Gastroesophageal sphincter (tissue), 3 donors: Measurements from ENCODE around the gene KCNF1.

ENCODE experiments used
- CTCF ChIP-seq, 4 experiments: fragments of 200-600 bp in 2 of 4; fragments of 450-650 bp in 2 of 4; sonication (generic) in 1 of 4; IDR thresholded peaks; one replicate each; pipeline ENCODE4 v1.5.1; 2017 to 2019; ENCODE audit warnings: antibody characterized with exemption in 4 of 4, mild to moderate bottlenecking in 2 of 4, moderate library complexity in 2 of 4
- POLR2A ChIP-seq, 2 donors: fragments of 450-650 bp; IDR thresholded peaks; one replicate each; pipeline ENCODE4 v1.6.1; 2017; ENCODE audit warnings: antibody characterized with exemption in 2 of 2, mild to moderate bottlenecking in 2 of 2, moderate library complexity in 1 of 2
- POLR2AphosphoS5 ChIP-seq: sonication (generic); formaldehyde crosslinking; IDR thresholded peaks from one replicate; pipeline ENCODE4 v1.6.1; 2017; ENCODE audit warnings: antibody characterized with exemption

- TF ChIP-seq CTCF (IDR thresholded peaks at IDR 0.05) (no peak), POLR2A (IDR thresholded peaks at IDR 0.05) (no peak), POLR2AphosphoS5 (no peak)
Observed at GRCh38 chr2:10939058-10939457, 27.3 kb downstream of the KCNF1 start.
